Measurements from ENCODE around the gene TARBP1. TPM values are rescaled to one million over a fixed set of nuclear protein-coding genes. Genes with fewer than 3 reads are reported as not detected.
A peak's percentile ranks its signal among the peaks of the same experiment; 100 is the strongest.

TARBP1 gene
- polyA plus RNA-seq, 2 of the 4 experiments (the other 2 are of a cell fraction) = 22.4 to 41.1 TPM

DNA sequence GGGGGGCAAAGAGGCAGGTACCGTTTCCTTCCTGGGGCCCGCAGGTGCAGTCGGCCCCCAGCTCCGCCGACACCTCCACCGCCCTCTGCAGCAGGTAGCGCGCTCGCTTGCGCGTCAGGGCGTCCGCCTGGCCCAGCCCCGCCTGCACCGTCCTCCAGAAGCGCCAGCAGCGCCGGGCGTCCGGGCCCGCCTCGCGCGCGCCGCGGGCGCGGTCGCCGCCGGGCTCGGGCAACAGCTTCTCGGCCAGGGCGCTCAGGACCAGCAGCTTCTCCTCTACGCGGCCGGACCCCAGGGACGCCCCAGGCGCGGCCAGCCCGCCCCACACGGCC, 863 bp downstream of the TARBP1 start:
- DNase-seq (ENCODE audit: low read depth in 1 of 2, low spot score in 1 of 2) = peak; percentile 33 to 63
- CTCF ChIA-PET = interaction anchor here (0.7 to 1.7 kb wide), 12 partner anchors 9 to 1056 kb away, joined by 3 to 5 read pairs (median 3); no protein-coding TSS in a partner anchor

DNA sequence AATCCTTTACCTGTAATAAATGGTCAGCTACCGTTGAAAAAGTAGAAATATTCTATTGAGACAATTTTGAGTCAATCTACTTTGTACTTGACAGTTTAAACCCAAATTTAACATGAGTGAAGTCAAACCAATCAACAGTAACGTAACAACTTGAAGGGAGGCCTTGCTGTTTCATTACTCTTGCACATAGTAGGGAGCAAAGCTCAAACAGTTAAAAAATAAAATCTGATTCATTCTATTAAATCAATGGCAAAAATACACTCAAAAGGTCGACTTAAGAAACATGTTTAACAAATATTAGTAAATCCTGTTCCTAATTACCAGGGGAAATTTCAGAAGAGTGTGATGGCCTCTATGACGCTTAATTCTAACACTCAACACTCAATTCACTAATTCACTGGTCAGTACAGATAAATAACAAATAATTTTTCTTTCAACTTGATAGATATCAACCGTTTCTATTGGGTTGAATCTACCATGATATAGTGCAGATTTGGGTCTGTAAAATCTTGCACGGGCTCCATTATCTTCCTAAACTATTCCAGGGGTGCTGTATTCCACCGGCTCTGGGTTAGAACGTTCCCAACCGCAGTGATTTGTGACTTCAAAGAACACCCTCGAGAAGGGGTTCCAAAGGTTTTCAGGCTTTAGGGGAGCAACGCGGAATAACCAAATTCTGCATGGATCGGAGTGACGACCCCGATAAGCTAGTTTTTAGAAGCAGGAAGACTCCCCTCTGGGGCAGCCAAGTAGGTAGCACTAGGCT, 1.4 kb downstream of the TARBP1 start:
- Histone ChIP-seq H3K4me3 (peak overlapping the region; percentile 63), H3K27ac (peak overlapping the region; percentile 87 to 97), H3K4me1 (peaks cover 23% of the 10 kb centered on the region), H3K9me3 (no peaks in the 10 kb centered on the region), H3K4me2 (peak overlapping the region; percentile 84)
- CTCF ChIA-PET = interaction anchor here (0.7 to 1.7 kb wide), 13 partner anchors 8 to 1056 kb away, joined by 3 to 5 read pairs (median 3); no protein-coding TSS in a partner anchor
- 14% methylated on average over 15 of the region's 15 CpGs for WGBS (ENCODE audit: missing lambda C conversion rate)
- ATAC-seq (no peak), FAIRE-seq (no peak), DNase-seq (ENCODE audit: low read depth in 1 of 2, low spot score in 1 of 2) (no peak)
- POLR2A ChIA-PET = interaction anchor here (0.7 to 2.0 kb wide), 7 partner anchors 8 to 606 kb away, joined by 3 to 10 read pairs (median 4); no protein-coding TSS in a partner anchor
- TF ChIP-seq ESRRA (IDR thresholded peaks at IDR 0.05; ENCODE audit: borderline replicate concordance, low read length) (no peak), MAZ (IDR thresholded peaks at IDR 0.05; ENCODE audit: borderline replicate concordance, low read depth, low read length) (no peak), TFCP2L1 (CRISPR knock-in tag; IDR thresholded peaks at IDR 0.05) (no peak), JUNB (IDR thresholded peaks at IDR 0.05) (no peak), HOXB5 (CRISPR knock-in tag; IDR thresholded peaks at IDR 0.05) (no peak), ZC3H11A (IDR thresholded peaks at IDR 0.05) (no peak), BHLHE40 (IDR thresholded peaks at IDR 0.05; ENCODE audit: low read depth, low read length) (no peak), KDM1A (IDR thresholded peaks at IDR 0.05; ENCODE audit: low read depth) (no peak), NR3C1 (IDR thresholded peaks at IDR 0.05) (no peak), EP300 (IDR thresholded peaks at IDR 0.05) (no peak), HOXB13 (CRISPR knock-in tag; IDR thresholded peaks at IDR 0.05; ENCODE audit: low read depth) (no peak)
- TF ChIP-seq, protein P1, sequence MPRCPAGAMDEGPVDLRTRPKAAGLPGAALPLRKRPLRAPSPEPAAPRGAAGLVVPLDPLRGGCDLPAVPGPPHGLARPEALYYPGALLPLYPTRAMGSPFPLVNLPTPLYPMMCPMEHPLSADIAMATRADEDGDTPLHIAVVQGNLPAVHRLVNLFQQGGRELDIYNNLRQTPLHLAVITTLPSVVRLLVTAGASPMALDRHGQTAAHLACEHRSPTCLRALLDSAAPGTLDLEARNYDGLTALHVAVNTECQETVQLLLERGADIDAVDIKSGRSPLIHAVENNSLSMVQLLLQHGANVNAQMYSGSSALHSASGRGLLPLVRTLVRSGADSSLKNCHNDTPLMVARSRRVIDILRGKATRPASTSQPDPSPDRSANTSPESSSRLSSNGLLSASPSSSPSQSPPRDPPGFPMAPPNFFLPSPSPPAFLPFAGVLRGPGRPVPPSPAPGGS (IDR thresholded peaks at IDR 0.05) = no peak

More for the DNA sequence above, 863 bp downstream of the TARBP1 start:
- Histone ChIP-seq H3K4me3 (peak overlapping the region; percentile 63), H3K4me1 (peaks cover 20% of the 10 kb centered on the region), H3K9me3 (no peaks in the 10 kb centered on the region), H3K4me2 (peak overlapping the region; percentile 84), H3K27ac (peak overlapping the region; percentile 87 to 97)
- no peak for FAIRE-seq
- POLR2A ChIA-PET = interaction anchor here (0.6 to 2.0 kb wide), 8 partner anchors 9 to 606 kb away, joined by 3 to 10 read pairs (median 4); no protein-coding TSS in a partner anchor
- no peak for TF ChIP-seq RNF2 (IDR thresholded peaks at IDR 0.05; ENCODE audit: borderline replicate concordance, low read depth)
- TF ChIP-seq POLR2A (IDR thresholded peaks at IDR 0.05; ENCODE audit: low read length) = 0 out of 2 replicates have a peak, but pooled peaks have one; percentile 16
- TF ChIP-seq SMC3 (IDR thresholded peaks at IDR 0.05) = 0 out of 3 replicates have a peak, but pooled peaks have one; percentile 5
- TF ChIP-seq JUN (IDR thresholded peaks at IDR 0.05) = no peak
- peak; percentile 76 to 77 for ATAC-seq
- WGBS (ENCODE audit: missing lambda C conversion rate) = under 1% methylated on average over 26 of the region's 43 CpGs

DNA sequence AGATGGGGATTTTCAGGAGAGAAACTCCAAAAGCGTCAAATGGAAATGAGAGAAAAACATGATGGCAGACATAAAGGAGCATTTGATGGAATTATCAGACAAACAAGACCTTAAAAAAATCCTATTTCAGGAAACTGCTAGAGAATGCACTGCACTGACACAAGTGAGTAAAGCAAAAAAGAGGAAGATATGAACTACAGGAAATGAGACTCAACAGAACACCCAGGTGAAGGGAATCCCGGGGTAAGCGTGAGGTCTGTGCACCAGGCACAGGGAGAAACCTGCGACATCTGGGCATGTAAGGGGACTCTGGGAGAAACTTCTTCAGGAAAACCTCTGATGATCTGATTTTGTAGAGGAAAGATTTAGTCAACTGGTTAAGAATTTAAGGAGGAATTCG, 2.8 kb downstream of the TARBP1 start:
- no peak overlapping the region for H3K4me3 ChIP-seq
- H3K27ac ChIP-seq = no peak overlapping the region
- POLR2A ChIA-PET = no interaction called here
- peak overlapping the region; percentile 84 for H3K4me2 ChIP-seq
- CTCF ChIA-PET = no interaction called here
- peaks cover 23% of the 10 kb centered on the region for H3K4me1 ChIP-seq
- TF ChIP-seq, protein P2, sequence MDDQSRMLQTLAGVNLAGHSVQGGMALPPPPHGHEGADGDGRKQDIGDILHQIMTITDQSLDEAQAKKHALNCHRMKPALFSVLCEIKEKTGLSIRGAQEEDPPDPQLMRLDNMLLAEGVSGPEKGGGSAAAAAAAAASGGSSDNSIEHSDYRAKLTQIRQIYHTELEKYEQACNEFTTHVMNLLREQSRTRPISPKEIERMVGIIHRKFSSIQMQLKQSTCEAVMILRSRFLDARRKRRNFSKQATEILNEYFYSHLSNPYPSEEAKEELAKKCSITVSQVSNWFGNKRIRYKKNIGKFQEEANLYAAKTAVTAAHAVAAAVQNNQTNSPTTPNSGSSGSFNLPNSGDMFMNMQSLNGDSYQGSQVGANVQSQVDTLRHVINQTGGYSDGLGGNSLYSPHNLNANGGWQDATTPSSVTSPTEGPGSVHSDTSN (IDR thresholded peaks at IDR 0.05) = no peak
- TF ChIP-seq, protein P3, sequence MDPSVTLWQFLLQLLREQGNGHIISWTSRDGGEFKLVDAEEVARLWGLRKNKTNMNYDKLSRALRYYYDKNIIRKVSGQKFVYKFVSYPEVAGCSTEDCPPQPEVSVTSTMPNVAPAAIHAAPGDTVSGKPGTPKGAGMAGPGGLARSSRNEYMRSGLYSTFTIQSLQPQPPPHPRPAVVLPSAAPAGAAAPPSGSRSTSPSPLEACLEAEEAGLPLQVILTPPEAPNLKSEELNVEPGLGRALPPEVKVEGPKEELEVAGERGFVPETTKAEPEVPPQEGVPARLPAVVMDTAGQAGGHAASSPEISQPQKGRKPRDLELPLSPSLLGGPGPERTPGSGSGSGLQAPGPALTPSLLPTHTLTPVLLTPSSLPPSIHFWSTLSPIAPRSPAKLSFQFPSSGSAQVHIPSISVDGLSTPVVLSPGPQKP (IDR thresholded peaks at IDR 0.05; ENCODE audit: low read depth, low read length) = no peak
- TF ChIP-seq HEYL (CRISPR knock-in tag; IDR thresholded peaks at IDR 0.05) = no peak
- ATAC-seq = no peak
- H3K9me3 ChIP-seq = no peaks in the 10 kb centered on the region
- FAIRE-seq = no peak
- DNase-seq (ENCODE audit: low read depth in 1 of 2, low spot score in 1 of 2) = no peak
- 68% methylated on average over 5 of the region's 5 CpGs for WGBS (ENCODE audit: missing lambda C conversion rate)
